ENCODE results near the gene IBA57.
"Not testable (repeated sequence)": the region's sequence is repeated elsewhere in the genome, so short reads cannot be mapped to it uniquely, and the experiment has no call there.

Gene IBA57

GRCh38 chr1:228157729-228158126, 7.9 kb upstream of the IBA57 start:
- DNase-seq = no peak

DNA sequence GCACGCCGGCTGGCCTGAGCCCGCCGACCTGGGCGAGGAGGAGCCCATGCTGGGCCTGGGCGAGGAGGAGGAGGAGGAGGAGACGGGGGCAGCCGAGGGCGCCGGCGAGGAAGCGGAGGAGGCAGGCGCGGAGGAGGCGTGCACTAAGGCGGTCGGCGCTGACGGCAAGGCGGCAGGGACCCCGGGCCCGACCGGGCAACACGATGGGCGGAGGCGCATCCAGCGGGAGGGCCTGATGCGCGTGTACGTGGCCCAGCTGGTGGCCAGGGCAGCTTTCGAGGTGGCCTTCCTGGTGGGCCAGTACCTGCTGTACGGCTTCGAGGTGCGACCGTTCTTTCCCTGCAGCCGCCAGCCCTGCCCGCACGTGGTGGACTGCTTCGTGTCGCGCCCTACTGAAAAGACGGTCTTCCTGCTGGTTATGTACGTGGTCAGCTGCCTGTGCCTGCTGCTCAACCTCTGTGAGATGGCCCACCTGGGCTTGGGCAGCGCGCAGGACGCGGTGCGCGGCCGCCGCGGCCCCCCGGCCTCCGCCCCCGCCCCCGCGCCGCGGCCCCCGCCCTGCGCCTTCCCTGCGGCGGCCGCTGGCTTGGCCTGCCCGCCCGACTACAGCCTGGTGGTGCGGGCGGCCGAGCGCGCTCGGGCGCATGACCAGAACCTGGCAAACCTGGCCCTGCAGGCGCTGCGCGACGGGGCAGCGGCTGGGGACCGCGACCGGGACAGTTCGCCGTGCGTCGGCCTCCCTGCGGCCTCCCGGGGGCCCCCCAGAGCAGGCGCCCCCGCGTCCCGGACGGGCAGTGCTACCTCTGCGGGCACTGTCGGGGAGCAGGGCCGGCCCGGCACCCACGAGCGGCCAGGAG, 7.2 kb upstream of the IBA57 start:
- no peak for DNase-seq

DNA sequence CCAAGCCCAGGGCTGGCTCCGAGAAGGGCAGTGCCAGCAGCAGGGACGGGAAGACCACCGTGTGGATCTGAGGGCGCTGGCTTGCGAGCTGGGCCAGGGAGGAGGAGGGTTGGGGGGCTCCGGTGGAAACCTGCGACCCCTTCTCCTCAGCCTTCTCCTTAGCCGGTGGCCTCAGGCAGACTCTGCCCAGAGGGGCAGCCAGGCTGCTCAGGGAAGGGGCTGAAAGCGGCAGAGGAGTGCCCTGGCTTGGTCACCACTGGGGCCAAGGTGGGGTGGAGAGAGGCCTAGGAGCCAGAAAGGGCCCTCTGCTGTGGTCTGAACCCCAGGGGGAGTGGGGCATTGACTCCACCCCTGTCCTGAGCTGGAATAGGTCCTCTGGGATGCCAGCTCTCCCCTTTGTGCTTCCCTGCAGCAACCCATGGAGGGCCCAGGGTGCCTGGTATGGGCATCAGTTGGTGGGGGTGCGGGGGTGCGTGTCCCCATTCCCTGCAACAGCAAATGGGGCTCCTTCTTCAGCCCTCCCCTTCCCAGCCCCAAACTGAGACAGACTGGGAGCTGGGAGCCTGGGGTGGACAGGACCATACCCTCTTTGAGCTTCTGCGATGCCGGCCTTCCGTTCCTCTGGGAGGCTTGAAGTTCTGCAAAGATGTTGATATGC, 6.5 kb upstream of the IBA57 start:
- DNase-seq = no peak

GRCh38 chr1:228160201-228160761, 5.3 kb upstream of the IBA57 start:
- DNase-seq = no peak

DNA sequence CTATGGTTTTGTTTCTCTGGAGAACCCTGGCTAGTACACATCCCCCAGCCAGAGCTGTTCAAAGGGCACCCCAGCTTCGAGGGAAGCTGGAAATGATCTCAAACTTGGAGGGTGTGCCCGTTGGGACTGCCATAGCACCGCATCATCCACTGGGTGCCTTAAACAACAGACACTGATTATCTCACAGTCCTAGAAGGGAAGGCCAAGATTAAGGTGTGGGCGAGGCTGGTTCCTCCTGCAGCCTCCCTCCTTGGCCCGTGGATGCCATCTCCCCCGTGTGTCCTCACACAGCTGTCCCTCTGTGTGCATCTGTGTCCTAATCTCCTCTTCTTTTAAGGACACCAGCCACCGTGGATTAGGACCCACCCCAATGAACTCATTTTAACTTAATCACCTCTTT, 4.2 kb upstream of the IBA57 start:
- no peak for DNase-seq

GRCh38 chr1:228161866-228162265, 3.7 kb upstream of the IBA57 start:
- DNase-seq = no peak

DNA sequence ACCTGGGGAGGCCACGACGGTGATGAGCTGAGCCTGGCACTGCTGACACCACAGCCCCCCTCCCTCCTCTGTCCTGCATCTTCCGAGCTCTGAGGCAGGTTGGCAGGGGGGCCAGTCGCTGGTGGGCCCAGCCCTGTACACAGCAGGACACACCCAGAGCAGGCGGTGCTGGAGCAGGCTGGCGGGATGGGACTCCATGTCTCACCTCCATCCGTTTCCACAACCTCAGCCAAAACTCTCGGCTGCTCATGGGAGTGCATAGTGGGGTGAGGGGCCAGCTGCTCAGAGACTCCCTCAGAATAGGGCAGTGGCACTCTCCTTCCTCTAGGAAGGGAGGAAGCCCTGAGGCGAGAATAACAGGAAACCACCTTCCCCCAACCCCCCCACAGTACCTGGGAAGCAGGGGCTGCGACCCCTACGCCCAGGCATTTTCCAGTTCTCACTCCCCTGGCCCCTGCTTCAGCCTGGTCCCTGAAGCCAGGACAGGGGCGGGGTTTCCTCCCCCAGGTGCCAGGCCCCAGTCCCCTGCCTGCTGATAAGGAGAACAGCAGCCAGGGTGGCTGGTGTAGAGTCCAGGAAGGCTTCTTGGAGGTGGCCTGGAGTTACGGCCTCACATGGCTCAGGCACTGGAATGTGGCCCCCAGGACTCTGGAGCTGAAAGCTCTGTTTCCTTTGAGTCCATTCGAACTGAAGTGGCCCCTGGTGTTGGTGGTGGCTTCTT, 3.2 kb upstream of the IBA57 start:
- no peak for DNase-seq

DNA sequence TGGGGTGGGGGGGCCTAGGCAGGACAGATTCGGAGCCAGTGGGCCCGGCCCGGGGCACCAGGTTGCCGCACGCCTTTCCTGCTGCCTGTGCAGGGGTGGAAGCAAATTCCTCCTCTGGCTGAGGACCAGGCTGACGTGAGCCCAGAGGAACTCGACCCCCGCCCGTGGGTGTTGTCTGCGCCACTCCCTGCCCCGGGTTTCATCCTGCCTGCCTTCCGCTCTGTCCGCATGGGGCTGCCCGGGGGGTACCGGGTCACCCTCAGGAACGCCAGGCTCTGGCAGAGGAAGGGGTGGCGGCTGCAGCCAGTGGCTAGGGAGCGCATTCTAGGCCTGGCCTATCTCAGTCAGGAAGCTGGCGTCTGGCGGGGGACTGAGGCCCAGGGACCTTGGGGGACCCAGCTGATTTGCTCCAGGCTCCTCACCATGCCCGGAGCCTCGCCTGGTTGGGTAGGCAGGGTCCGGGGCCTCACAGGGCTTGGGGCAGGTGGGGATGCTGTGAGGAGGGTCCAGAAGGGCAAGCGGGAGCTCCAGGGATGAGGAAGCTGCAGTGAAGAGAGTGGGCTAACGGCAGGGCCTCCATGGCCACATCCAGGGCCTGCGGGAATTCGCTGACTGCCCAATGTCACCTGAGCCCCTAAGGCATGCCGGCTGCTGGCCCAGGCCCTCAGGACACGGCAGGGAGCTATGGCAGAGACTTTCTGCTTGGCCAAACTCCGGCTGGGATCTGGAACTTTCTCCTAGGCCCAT, 2.4 kb upstream of the IBA57 start:
- no peak for DNase-seq

GRCh38 chr1:228163776-228164519, 1.7 kb upstream of the IBA57 start:
- no peak for DNase-seq

DNA sequence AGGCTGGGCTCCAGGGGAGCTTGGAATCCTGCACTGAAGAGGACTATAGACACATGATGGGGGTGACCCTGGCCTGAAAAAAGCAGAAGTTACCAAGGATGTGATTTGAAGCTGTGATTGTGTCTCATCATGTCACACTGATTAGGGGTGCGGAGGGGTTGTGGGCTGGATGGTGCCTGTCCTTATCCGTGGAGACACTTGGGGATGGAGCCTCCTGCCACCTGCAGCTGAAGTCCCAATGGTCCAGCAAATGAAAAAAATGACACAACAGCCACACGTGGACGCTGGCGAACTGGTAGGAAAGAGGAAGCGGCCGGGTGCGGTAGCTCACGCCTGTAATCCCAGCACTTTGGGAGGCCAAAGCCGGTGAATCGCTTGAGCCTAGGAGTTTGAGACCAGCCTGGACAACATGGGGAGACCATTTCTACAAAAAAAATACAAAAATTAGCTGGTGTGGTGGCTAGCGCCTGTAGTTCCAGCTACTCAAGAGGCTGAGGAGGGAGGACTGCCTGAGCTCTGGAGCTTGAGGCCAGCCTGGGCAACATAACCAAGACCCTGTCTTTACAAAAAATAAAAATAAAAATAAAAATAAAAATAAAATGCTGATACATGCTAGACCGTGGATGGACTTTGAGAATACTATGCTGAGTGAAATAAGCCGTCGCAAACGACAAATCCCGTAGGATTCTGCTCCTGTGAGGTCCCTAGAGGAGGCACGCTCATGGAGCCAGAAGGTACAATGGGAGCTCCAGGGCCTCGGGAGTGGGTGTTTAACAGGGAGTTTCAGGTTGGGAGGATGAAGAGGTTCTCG, 838 bp upstream of the IBA57 start:
- DNase-seq = no peak

- DNase-seq = peak; percentile 43
These were observed 749 bp downstream of the IBA57 start for GRCh38 chr1:228166170-228166936.

DNA sequence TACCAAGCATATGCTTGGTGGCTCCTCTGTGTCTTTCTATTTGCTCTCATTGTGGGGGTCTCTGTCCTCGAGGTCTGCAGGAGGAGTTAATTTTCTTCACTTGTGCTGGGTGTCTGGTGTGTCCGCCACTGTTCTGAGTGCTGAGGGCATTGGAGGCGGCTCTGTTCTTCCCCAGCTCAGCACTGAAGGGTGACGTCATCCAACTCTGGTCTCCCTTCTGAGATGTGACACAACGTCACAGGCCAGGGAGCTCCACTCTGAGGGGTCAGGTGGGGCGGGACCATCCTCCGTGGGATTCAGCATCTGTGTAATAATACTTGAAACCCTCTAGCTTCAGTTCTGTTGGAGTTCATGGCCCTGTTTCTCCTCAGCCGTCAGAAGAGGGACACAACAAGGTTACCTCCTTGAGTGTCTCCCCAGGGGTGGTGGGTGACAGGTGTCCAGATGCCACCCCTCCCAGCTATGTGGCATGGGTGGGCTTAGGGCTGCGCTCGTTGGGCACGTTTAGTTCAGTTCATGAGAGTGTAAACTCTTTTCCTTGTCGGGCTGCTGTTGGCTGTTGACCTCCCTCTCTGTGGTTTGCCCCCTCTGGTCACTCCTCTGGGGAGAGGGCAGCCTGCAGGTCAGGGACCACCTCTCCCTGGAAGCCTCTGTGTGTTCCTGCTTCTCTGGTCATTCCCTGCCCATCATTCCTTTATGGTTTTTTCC, 3.1 kb downstream of the IBA57 start:
- DNase-seq = no peak

DNA sequence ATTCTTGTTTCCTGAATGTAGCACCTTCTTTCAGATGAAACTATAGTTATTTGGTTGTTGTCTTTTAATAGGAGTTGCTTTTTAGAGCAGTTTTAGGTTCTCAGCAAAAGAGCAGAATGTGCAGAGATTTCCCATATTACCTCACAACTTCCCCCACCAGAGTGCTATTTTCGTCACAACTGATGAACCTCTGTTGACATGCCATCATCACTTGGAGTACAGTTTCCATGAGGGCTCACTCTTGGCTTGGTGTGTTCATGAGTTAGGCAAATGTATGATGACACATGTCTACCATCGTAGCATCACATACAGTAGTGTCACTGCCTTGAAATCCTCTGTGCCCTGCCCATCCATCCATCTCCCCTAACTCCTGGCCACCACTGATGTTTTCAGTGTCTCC, 3.7 kb downstream of the IBA57 start:
- no peak for DNase-seq

DNA sequence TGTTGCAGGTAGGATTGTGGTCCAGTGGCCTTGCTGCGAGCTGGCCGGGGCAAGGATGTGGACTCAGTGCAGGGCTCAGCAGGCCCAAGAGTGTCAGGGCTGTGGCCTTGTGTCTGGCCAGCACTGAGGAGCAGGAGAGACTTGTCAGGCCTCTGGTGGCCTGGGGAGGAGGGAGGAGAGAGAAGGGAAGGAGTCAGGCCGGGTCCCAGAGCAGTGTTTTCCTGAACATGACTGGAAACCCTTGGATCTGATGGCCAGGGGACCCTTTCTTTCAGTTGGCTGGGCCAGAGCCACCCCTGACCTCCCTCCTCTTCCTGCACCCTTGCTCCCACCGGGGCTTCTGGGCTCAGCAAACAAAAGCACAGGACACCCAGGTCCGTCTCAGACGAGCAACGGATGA, 5.1 kb downstream of the IBA57 start:
- no peak for DNase-seq

GRCh38 chr1:228171221-228171891, 5.8 kb downstream of the IBA57 start:
- DNase-seq = no peak

GRCh38 chr1:228172591-228173527, 7.3 kb downstream of the IBA57 start:
- no peak for DNase-seq

DNA sequence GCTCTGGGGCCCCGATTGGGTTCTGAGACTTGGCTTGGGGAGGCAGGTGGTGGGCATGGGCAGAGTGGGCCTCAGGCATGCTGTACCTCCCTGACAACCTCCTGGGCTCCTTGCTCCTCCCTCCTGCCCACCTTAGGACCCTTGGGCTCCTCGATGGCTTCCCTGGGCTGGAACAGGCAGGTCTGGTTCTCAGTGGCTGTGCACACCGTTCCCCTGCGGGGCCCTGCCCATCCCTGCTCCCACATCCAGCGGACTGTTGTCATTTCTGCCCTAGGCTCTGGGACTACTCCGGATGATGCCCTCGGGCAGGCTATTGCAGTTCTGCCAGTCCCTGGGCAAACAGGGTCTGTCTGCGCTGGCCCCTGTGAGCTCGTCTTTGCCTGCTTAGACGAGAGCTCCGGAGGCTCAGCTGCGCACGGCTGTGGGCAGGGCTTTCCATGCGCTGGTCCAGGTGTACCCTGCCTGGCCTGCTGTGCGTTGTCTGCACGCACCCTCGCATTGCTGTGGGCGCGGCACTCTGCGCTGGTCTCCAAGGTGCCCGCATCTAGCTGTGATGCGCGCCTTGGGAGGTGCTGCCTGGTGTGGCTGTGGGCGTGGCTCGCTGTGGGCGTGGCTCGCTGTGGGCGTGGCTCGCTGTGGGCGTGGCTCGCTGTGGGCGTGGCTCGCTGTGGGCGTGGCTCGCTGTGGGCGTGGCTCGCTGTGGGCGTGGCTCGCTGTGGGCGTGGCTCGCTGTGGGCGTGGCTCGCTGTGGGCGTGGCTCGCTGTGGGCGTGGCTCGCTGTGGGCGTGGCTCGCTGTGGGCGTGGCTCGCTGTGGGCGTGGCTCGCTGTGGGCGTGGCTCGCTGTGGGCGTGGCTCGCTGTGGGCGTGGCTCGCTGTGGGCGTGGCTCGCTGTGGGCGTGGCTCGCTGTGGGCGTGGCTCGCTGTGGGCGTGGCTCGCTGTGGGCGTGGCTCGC, 8.2 kb downstream of the IBA57 start:
- DNase-seq = not testable (repeated sequence)
